HG03469 (cell line): ENCODE data around the gene HBB.
"Not testable (repeated sequence)": the region's sequence is repeated elsewhere in the genome, so short reads cannot be mapped to it uniquely, and the experiment has no call there.

Experiments
- ATAC-seq: cut with Tn5 transposase; IDR thresholded peaks from one replicate; pipeline ENCODE4 v1.9.1; 2021; ENCODE audit warnings: mild to moderate bottlenecking, moderate library complexity, moderate number of reproducible peaks; ENCODE audit not compliant: unreplicated experiment

HBB gene

DNA sequence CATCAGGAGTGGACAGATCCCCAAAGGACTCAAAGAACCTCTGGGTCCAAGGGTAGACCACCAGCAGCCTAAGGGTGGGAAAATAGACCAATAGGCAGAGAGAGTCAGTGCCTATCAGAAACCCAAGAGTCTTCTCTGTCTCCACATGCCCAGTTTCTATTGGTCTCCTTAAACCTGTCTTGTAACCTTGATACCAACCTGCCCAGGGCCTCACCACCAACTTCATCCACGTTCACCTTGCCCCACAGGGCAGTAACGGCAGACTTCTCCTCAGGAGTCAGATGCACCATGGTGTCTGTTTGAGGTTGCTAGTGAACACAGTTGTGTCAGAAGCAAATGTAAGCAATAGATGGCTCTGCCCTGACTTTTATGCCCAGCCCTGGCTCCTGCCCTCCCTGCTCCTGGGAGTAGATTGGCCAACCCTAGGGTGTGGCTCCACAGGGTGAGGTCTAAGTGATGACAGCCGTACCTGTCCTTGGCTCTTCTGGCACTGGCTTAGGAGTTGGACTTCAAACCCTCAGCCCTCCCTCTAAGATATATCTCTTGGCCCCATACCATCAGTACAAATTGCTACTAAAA lies at the start of gene HBB:
TSS of gene HBB (minus strand) at position 340 of the 579 bp plus-strand sequence. CDS start at position 290, 50 bp downstream.
- no peak for ATAC-seq

DNA sequence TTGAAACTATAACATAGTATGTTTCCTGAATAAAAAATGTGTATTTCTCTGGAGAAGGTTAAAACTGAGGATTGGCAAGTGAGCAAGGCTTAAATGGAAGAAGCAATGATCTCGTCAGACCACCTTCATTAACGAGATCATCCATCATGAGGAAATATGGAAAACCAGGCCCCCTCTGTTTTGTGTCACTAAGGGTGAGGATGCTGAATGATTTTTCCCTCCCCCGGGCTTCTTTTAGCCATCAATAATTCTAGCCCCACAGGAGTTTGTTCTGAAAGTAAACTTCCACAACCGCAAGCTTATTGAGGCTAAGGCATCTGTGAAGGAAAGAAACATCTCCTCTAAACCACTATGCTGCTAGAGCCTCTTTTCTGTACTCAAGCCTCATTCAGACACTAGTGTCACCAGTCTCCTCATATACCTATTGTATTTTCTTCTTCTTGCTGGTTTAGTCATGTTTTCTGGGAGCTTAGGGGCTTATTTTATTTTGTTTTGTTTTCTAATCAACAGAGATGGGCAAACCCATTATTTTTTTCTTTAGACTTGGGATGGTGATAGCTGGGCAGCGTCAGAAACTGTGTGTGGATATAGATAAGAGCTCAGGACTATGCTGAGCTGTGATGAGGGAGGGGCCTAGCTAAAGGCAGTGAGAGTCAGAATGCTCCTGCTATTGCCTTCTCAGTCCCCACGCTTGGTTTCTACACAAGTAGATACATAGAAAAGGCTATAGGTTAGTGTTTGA lies 48.7 kb upstream of the HBB start:
- ATAC-seq = no peak

DNA sequence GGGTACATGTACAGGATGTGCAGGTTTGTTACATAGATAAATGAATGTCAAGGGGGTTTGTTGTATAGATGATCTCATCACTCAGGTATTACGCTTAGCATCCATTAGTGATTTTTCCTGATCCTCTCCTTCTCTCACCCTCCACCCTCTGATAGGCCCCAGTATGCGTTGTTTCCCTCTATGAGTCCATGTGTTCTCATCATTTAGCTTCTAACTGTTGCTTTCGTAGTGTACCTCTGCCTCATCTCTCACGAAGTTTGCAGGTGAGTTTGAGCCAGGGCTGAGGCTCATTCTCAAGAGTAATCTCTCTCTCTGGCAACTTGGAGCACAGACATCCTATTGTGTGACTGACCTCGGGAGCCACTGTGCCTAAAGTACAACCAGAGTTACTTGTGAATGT lies 47.5 kb upstream of the HBB start:
- ATAC-seq = no peak

DNA sequence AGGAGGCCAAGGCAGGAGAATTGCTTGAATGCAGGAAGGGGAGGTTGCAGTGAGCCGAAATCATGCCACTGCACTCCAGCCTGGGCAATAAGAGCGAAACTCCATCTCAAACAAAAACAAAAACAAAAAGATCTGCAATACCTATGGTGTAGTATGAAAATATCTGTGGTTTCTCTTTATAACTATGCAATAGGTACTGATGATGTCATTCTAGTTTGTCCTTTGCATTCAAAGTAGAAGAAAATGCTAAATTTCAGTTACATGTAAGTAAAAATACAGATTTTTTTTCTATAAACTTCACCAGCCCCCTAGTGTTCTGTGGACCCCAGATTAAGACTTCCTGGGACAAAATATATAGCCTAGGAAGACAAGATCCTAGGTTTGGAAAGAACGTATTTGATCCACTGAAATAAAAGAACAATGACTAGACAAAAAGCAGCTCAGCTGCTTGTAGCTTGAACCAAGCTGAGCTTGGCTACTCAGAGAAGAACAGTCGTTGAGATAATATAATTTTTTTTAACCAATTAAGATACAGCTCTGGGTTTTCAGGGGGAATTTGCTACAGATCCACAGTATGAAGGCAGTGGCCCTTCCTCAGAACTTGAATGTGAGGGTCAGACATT lies 45.6 kb upstream of the HBB start:
- ATAC-seq = no peak

DNA sequence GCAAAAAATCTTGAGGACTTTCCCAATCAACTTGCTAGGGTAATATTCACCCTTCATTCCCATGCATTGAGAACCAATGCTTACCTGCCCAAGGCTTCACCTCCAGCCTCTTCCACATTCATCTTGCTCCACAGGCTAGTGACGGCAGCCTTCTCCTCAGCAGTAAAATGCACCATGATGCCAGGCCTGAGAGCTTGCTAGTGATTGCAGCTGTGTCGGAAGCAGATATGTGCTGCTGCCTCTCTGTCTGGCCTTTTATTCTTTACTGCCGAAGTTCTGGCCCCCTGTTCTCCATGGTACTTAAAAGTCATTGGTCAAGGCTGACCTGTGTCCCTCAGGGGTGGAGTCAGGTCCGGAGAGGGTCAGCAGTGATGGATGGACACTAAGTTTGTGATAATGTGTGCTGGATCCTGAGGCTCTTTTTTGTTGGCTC lies 42.9 kb upstream of the HBB start, which contains the start of gene HBE1:
TSS of gene HBE1 (minus strand) at position 231 of the 433 bp plus-strand sequence. CDS start at position 176, 55 bp downstream.
- no peak for ATAC-seq

DNA sequence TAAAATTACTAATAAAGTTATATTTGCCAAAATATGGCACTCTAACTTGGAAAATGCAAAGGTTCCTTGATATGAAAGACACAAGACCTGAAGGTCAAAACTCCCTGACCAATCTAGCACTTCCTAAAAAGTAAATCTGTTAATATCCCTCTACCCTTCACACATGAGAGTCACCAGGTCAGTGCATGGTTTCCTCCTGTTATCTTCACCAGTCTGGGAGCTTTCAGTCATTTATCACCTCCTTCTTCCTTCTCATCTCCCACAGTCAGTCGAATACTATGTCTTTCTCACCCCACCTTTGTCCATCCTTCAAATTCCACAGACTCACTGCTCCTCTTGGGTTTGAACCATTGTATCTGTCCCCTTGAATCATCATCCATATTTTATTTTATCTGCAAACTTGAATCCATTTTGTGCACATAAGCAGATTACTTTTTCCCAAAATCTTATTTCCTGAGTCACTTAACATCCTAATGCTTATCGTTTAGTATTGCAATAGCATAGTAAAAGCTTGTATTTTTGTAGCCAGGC lies 40.2 kb upstream of the HBB start:
- ATAC-seq = no peak

DNA sequence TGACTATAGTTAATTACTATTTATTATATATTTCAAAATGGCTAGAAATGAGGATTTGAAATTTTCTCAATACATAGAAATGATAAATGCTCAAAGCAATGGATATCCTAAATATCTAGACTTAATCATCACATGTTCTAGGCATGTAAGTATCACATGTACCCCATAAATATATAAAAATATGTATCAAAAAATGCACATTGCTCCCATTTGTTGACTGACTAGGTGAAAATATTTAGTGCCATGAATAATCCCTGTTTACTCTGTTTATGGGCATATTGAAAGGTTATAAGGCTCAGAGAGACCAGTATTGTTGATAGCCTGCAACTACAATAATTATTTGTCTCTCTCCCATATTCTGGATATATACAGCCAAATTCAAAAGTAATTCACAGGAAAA lies 39.7 kb upstream of the HBB start:
- no peak for ATAC-seq

DNA sequence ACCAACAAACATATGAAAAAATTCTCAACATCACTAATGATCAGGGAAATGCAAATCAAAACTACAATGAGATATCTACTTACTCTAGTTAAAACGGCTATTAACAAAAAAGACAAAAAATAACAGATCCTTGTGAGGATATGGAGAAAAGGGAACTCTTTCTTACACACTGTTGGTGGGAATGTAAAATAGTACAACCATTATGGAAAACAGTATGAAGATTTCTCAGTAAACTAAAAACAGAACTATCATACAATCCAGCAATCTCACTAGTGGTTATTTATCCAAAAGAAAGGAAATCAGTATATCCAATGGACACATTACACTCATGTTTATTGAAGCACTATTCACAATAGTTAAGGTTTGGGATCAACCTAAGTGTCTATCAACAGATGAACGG lies 39.0 kb upstream of the HBB start:
- ATAC-seq = no peak

DNA sequence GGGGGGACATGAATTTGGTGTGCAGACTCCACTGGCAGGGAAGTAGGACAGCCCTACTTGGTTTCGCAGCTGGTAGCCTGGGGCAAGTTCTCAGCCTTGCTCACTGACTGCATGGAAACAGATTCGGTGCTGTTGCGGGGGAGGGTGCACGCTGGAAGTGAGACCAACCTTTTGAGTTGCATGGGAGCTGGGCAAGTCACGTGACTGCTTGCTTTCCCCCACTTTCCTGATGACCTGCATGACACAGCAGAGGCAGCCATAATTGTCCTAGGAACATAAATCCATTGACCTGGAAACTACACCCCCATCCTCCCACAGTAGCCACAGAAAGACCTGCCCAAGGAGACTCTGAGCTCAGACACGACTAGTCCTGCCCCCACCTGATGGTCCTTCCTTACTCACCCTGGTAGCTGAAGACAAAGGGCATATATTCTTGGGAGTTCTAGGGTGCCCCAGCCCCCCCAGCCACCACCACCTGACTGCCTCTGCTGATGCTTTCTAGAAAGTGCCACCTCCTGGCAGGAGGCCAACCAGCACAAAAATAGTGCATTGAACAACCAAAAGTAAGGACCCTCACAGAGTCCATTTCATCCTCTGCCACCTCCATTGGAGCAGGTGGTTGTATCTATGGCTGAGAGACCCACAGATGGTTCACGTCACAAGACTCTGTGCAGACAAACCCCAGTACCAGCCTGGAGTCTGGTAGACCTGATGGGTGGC lies 31.8 kb upstream of the HBB start:
- no peak for ATAC-seq

DNA sequence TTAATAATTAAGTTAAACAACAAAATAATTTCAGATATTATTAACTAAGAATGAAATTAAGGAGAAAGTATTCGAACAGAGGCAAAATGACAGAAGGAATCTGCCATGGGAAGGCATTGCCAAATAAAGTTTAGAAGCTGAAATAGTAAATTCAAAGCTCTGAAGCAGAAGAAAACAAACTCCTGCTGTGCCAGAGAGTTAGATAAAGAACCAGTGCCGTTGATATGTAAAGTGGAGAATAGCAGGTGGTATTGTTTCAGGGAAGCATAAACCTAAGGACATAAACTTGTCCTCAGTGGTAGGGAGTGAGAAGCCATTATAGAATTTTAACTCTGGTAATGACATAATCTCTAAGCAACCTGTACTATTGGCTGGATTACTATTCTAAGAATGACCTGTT lies 30.4 kb upstream of the HBB start:
- no peak for ATAC-seq

DNA sequence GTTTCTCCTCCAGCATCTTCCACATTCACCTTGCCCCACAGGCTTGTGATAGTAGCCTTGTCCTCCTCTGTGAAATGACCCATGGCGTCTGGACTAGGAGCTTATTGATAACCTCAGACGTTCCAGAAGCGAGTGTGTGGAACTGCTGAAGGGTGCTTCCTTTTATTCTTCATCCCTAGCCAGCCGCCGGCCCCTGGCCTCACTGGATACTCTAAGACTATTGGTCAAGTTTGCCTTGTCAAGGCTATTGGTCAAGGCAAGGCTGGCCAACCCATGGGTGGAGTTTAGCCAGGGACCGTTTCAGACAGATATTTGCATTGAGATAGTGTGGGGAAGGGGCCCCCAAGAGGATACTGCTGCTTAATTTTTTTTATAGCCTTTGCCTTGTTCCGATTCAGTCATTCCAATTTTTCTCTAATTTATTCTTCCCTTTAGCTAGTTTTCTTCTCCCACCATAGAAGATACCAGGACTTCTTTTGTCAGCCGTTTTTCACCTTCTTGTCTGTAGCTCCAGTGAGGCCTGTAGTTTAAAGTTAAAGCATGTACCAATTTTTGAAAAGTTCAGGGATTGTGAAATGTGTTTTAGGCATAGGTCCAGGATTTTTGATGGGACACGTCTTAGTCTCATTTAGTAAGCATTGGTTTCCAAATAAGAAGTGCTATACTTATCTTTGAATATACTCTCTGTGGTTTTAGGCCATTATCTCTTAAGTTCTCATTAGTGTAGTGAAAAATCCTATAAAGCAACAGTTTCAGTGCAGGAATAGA lies 28.0 kb upstream of the HBB start, which contains the start of gene HBG2:
TSS of gene HBG2 (minus strand) at position 136 of the 768 bp plus-strand sequence. CDS start at position 83, 53 bp downstream.
- ATAC-seq = not testable (repeated sequence)

DNA sequence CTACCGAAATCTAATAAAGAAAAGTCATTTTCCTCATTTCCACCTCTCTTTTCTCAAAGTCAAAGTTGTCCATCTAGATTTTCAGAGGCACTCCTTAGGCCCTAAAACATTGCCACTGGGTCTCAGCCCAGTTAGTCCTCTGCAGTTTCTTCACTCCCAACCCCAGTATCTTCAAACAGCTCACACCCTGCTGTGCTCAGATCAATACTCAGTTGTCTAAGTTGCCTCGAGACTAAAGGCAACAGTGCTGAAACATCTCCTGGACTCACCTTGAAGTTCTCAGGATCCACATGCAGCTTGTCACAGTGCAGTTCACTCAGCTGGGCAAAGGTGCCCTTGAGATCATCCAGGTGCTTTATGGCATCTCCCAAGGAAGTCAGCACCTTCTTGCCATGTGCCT lies 27.2 kb upstream of the HBB start:
- not testable (repeated sequence) for ATAC-seq

DNA sequence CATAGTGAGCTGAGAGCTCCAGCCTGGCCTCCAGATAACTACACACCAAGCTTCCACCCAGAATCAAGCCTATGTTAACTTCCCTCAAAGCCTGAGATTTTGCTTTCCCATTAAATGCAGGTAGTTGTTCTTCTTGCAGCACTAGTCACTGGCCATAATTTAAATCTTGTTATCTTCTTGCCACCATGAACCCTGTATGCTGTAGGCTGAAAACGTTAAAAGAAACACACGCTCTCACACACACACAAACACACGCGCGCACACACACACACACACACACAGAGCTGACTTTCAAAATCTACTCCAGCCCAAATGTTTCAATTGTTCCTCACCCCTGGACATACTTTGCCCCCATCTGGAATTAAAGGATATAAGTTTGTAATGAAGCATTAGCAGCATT lies 26.6 kb upstream of the HBB start:
- not testable (repeated sequence) for ATAC-seq

DNA sequence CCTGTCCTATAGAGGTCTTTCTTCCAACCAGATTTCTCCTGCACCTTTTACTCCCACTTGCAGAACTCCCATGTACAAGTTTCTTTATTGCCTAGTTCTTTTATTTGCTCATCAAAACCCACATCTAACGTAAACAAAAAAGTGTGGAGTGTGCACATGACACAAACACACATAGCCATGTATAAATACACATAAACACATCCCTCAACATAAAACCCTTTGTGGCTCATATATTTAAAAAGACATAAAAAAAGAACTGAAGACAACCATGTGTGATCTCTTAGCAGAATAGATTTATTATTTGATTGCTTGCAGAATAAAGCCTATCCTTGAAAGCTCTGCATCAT lies 26.0 kb upstream of the HBB start:
- no peak for ATAC-seq

DNA sequence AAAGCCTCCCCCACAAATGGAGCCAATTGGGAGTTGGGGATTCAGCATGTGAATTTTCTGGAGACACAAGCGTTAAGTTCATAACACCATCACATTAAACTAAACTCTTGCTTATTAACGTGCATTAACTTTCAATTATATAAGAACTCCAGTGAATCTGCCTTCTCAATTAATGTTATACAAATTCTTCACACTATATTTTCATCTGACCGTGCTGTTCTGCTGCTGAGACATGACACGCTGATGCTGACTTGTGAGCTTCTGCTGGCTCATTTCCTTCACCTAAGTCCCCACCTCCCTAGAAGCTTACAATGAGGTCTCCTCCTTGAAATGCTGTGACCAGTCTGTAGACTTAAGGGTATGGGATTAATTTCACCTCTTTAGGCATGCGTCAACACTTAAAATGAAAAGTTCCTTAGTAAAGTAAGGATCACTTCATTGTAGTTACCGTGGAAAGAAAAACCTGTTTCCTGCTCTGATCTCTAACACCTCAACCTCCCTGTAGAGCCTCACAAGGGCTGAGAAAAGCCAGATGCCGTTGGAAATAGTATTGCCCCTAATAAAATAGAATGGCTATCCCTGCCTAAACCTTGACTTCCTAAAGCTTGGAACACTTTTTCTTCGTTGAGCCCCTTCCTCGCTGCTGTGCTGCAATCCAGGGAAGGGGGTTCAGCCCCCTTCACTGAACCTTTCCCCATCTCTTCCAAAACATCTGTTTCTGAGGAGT lies 25.5 kb upstream of the HBB start:
- no peak for ATAC-seq

DNA sequence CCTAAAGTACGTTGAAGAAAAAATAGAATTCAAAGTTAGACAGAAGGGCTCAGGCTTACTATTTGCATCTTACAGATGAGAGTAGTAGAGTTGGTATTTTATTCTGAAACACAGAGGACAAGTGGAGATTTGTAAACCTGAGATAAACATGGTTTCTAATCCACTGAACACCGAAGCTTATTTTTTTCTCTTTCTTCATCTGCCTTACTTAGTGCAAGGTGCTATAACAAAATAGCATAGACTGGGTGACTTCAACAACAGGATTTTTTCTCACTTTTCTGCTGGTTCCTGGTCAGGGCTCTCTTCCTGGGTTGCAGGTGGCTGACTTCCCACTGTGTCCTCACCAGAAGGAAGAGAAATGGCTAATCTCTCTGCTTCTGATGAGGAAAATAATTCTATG lies 24.9 kb upstream of the HBB start:
- ATAC-seq = no peak

DNA sequence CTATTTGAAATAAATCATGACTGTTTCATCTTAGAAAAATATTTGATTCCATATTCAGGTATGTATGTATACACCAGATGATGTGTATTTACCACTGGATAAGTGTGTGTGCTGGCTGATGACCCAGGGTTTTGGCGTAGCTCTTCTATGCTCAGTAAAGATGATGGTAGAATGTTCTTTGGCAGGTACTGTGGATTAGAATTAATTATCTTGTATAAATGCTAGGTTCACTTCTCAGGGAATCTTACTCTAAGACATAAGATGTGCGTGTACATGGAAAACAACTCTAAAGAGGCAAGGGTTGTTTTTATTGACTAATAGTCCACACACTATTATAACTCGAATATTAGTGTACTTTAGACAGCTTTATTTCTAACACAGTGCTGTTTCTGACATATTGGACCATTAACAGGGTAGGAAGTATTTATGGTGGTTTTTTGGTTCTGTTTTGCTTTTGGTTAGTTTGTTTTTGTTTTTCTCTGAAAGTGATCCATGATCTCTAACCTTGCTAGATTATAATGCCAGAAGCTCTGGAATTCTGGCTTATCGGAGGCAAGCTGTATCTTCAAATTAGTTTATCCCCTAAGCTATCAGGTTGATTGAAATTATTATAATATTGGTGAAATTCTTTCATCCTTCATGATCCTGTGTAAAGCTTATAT lies 23.8 kb upstream of the HBB start:
- no peak for ATAC-seq

DNA sequence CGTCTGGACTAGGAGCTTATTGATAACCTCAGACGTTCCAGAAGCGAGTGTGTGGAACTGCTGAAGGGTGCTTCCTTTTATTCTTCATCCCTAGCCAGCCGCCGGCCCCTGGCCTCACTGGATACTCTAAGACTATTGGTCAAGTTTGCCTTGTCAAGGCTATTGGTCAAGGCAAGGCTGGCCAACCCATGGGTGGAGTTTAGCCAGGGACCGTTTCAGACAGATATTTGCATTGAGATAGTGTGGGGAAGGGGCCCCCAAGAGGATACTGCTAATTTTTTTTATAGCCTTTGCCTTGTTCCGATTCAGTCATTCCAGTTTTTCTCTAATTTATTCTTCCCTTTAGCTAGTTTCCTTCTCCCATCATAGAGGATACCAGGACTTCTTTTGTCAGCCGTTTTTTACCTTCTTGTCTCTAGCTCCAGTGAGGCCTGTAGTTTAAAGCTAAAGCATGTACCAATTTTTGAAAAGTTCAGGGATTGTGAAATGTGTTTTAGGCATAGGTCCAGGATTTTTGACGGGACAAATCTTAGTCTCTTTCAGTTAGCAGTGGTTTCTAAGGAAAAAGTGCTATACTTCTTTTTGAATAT lies 23.0 kb upstream of the HBB start, which contains the start of gene HBG1:
TSS of gene HBG1 (minus strand) at position 51 of the 590 bp plus-strand sequence. CDS start 53 bp downstream, outside the sequence.
- not testable (repeated sequence) for ATAC-seq

DNA sequence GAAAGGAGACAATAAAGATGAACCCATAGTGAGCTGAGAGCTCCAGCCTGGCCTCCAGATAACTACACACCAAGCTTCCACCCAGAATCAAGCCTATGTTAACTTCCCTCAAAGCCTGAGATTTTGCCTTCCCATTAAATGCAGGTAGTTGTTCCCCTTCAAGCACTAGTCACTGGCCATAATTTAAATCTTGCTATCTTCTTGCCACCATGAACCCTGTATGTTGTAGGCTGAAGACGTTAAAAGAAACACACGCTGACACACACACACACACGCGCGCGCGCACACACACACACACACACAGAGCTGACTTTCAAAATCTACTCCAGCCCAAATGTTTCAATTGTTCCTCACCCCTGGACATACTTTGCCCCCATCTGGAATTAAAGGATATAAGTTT lies 21.6 kb upstream of the HBB start:
- ATAC-seq = not testable (repeated sequence)
